OCI-LY1 (cell line): ENCODE measurements around the gene C1QTNF5.

Source experiments
- H2AFZ ChIP-seq: fragments of 200-600 bp; sonication (generic), shearing (Covaris generic); 2 replicates; pipeline ENCODE4 v1.6.0; 2014; ENCODE audit warnings: antibody characterized with exemption, mild to moderate bottlenecking, low read length
- H3F3A ChIP-seq: fragments of 200-600 bp; sonication (generic), shearing (Covaris generic); 2 replicates; pipeline ENCODE4 v1.6.0; 2014; ENCODE audit warnings: mild to moderate bottlenecking, antibody characterized with exemption, low read length, moderate library complexity; ENCODE audit not compliant: insufficient read depth
- H3K27ac ChIP-seq: fragments of 200-600 bp; sonication (generic); 2 replicates; pipeline ENCODE4 v1.5.1; 2014; ENCODE audit warnings: low read length, mixed run types, mild to moderate bottlenecking, low read depth; ENCODE audit not compliant: poor library complexity, severe bottlenecking
- H3K27me3 ChIP-seq: fragments of 200-600 bp; sonication (generic); 2 replicates; pipeline ENCODE4 v1.6.0; 2014; ENCODE audit warnings: antibody characterized with exemption, mild to moderate bottlenecking, low read length, moderate library complexity; ENCODE audit not compliant: insufficient read depth
- H3K36me3 ChIP-seq: fragments of 200-600 bp; sonication (generic); 2 replicates; pipeline ENCODE4 v1.6.1; 2014; ENCODE audit warnings: mild to moderate bottlenecking, antibody characterized with exemption, low read length, moderate library complexity, mixed read lengths; ENCODE audit not compliant: insufficient read depth
- H3K4me1 ChIP-seq: fragments of 200-600 bp; sonication (generic); 2 replicates; pipeline ENCODE4 v1.5.1; 2014; ENCODE audit warnings: mild to moderate bottlenecking, low read length, moderate library complexity; ENCODE audit not compliant: insufficient read depth, severe bottlenecking
- H3K4me2 ChIP-seq: fragments of 200-600 bp; sonication (generic), shearing (Covaris generic); 2 replicates; pipeline ENCODE4 v1.6.1; 2014; ENCODE audit warnings: low read length
- H3K4me3 ChIP-seq: fragments of 200-600 bp; sonication (generic); 2 replicates; pipeline ENCODE4 v1.5.1; 2014; ENCODE audit warnings: low read length, low read depth, mild to moderate bottlenecking, mixed read lengths; ENCODE audit not compliant: poor library complexity, severe bottlenecking
- H3K79me2 ChIP-seq: fragments of 200-600 bp; shearing (Covaris generic); 2 replicates; pipeline ENCODE4 v1.6.1; 2016; ENCODE audit warnings: mixed run types, low read length, mixed read lengths; ENCODE audit not compliant: insufficient read depth
- H3K9ac ChIP-seq: fragments of 200-600 bp; sonication (generic), shearing (Covaris generic); 2 replicates; pipeline ENCODE4 v1.6.1; 2014; ENCODE audit warnings: mild to moderate bottlenecking, low read length, mixed read lengths
- H3K9me2 ChIP-seq: fragments of 200-600 bp; sonication (generic), shearing (Covaris generic); 2 replicates; pipeline ENCODE4 v1.6.1; 2014; ENCODE audit warnings: low read depth, mild to moderate bottlenecking, low read length, mixed read lengths
- H3K9me3 ChIP-seq: fragments of 200-600 bp; shearing (Covaris generic); 2 replicates; pipeline ENCODE4 v1.6.1; 2014; ENCODE audit warnings: low read length, mixed read lengths
- H4K20me1 ChIP-seq: fragments of 200-600 bp; sonication (generic), shearing (Covaris generic); 2 replicates; pipeline ENCODE4 v1.6.0; 2016; ENCODE audit warnings: mild to moderate bottlenecking, low read length; ENCODE audit not compliant: insufficient read depth
- CTCF ChIP-seq: fragments of 200-600 bp; sonication (generic), shearing (Covaris generic); IDR thresholded peaks from 2 replicates; pipeline ENCODE4 v1.5.1; 2017; ENCODE audit warnings: mild to moderate bottlenecking, antibody characterized with exemption, low read length, moderate library complexity, mixed read lengths
- EZH2 ChIP-seq: fragments of 200-600 bp; sonication (generic), shearing (Covaris generic); IDR thresholded peaks from 2 replicates; pipeline ENCODE4 v1.8.0; 2017; ENCODE audit warnings: borderline replicate concordance, mixed run types, mild to moderate bottlenecking, antibody characterized with exemption, low read length, moderate library complexity, mixed read lengths

C1QTNF5 gene

GRCh38 chr11:119323532-119324033 lies 17.1 kb downstream of the C1QTNF5 start:
- TF ChIP-seq CTCF (peak; percentile 70), EZH2 (no peak)
- H3K27ac ChIP-seq, result no peak overlapping the region
- no peaks in the 10 kb centered on the region for H3K79me2 ChIP-seq
- H3K9me2 ChIP-seq, result no peaks in the 10 kb centered on the region
- H3K4me3 ChIP-seq, result no peak overlapping the region
- H3K27me3 ChIP-seq, result no peaks in the 10 kb centered on the region
- H4K20me1 ChIP-seq, result no peaks in the 10 kb centered on the region
- H3K9me3 ChIP-seq, result no peaks in the 10 kb centered on the region
- H3F3A ChIP-seq, result no peaks in the 10 kb centered on the region
- no peaks in the 10 kb centered on the region for H3K36me3 ChIP-seq
- no peak overlapping the region for H3K4me2 ChIP-seq
- no peak overlapping the region for H2AFZ ChIP-seq
- H3K4me1 ChIP-seq, result peaks cover 40% of the 10 kb centered on the region
- H3K9ac ChIP-seq, result no peak overlapping the region

DNA sequence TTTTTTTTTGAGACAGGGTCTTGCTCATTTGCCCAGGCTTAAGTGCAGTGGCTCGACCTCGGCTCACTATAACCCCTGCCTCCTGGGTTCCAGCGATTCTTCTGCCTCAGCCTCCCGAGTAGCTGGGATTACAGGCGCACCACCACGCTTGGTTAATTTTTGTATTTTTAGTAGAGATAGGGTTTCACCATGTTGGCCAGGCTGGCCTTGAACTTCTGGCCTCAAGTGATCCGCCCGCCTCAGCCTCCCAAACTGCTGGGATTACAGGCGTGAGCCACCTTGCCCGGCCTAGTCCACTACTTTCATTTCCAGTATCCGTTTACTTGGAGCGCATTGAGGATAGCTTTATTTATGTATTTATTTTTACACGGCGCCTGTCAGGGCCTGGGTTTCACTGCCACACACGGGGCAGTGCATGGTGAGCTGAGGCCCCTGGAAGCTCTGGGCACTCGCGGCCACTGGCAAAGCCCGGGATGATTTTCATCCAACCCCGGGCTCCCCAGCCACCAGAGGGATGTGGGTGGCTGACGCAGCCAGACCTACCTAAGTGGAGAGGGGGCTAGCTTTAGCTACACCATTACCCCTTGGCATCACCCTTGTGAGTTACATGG lies 17.7 kb downstream of the C1QTNF5 start:
- no peak overlapping the region for H3K27ac ChIP-seq
- H3K79me2 ChIP-seq, result no peaks in the 10 kb centered on the region
- no peak overlapping the region for H3K9ac ChIP-seq
- H3K4me2 ChIP-seq, result no peak overlapping the region
- no peaks in the 10 kb centered on the region for H3K9me2 ChIP-seq
- TF ChIP-seq EZH2 (no peak), CTCF (no peak)
- no peaks in the 10 kb centered on the region for H3F3A ChIP-seq
- H2AFZ ChIP-seq, result no peak overlapping the region
- no peaks in the 10 kb centered on the region for H3K27me3 ChIP-seq
- no peaks in the 10 kb centered on the region for H4K20me1 ChIP-seq
- H3K9me3 ChIP-seq, result no peaks in the 10 kb centered on the region
- no peaks in the 10 kb centered on the region for H3K36me3 ChIP-seq
- peaks cover 45% of the 10 kb centered on the region for H3K4me1 ChIP-seq
- H3K4me3 ChIP-seq, result no peak overlapping the region

DNA sequence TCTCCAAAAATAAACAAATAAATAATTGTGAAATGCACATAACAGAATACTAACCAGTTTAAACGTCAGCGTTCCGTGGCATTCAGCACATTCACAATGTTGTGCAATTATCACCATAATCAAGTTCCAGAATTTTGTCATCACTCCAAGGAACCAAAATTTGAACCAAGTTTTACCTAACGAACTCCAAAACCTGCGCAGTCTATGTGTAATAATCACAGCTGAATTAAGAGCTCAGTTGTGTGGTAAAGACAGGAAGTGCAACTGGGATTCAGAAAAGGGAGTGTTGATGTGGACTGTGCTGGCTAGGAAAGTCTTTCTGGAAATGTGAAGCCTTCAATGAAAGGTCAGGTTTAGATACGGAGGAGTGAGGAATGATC lies 18.3 kb downstream of the C1QTNF5 start:
- Histone ChIP-seq H3K9me2 (no peaks in the 10 kb centered on the region), H3K79me2 (no peaks in the 10 kb centered on the region), H3F3A (no peaks in the 10 kb centered on the region), H2AFZ (no peak overlapping the region), H3K36me3 (no peaks in the 10 kb centered on the region), H3K27ac (no peak overlapping the region), H3K4me1 (peaks cover 47% of the 10 kb centered on the region), H3K9ac (peak overlapping the region; percentile 18; the same call in 1 of the 2 replicates), H4K20me1 (no peaks in the 10 kb centered on the region), H3K9me3 (no peaks in the 10 kb centered on the region), H3K4me2 (peak overlapping the region; percentile 78), H3K4me3 (peak overlapping the region; percentile 60), H3K27me3 (no peaks in the 10 kb centered on the region)
- TF ChIP-seq CTCF (no peak), EZH2 (no peak)
